NCI-H1930 (cell line): ENCODE data around the gene KCNK15.
"Not testable (repeated sequence)": the region's sequence is repeated elsewhere in the genome, so short reads cannot be mapped to it uniquely, and the experiment has no call there.

Source experiments
- DNase-seq, 2 experiments: peaks; one replicate each; lab custom pipeline; 2025; lab: John Stamatoyannopoulos, UW

KCNK15 gene

DNA sequence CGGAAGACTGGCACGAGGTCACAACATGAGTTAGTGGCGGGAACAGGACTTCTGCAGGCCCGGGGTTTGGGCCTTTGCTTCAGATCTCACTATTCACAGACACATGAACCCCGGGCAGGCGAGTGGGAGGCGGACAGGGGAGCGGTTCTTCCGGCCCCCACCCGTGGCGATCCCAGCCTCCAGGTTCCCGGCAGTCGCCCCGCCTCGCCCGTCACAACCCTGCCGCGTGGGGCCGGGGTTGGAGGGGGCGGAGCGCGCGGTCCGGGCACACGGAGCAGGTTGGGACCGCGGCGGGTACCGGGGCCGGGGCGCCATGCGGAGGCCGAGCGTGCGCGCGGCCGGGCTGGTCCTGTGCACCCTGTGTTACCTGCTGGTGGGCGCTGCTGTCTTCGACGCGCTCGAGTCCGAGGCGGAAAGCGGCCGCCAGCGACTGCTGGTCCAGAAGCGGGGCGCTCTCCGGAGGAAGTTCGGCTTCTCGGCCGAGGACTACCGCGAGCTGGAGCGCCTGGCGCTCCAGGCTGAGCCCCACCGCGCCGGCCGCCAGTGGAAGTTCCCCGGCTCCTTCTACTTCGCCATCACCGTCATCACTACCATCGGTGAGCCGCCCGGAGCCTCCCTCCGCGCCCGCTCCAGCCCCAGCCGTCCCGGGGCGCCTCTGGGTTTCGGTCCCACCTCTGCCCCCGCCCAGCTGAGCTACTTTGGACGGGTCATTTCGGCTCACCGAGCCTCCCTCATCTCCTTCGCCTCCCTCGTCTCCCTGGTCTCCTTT is at the start of gene KCNK15:
TSS of gene KCNK15 (plus strand) at position 268 of the 769 bp plus-strand sequence. CDS start at position 314, 46 bp downstream.
- peak in 1 of 2 experiments; percentile 39 for DNase-seq

DNA sequence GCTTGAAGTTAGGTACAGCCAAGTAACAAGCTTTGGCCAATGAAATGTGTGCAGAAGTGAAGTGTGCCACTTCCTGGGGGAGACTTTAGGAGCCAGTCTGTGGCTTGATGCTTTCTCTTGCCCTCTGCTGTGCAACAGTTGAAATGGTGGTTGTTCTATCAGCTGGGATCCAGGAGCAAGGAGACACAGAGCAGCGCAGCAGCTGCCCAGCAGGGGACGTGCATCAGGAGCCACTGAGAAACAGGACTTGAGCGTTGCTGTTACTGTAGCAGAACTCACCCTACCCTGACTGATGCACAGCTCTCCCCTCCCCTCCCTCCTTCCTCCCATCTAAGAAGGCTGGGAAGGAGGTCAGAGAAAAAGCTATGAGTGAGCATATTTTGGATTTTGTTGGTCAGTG is 49.4 kb upstream of the KCNK15 start:
- no peak for DNase-seq

DNA sequence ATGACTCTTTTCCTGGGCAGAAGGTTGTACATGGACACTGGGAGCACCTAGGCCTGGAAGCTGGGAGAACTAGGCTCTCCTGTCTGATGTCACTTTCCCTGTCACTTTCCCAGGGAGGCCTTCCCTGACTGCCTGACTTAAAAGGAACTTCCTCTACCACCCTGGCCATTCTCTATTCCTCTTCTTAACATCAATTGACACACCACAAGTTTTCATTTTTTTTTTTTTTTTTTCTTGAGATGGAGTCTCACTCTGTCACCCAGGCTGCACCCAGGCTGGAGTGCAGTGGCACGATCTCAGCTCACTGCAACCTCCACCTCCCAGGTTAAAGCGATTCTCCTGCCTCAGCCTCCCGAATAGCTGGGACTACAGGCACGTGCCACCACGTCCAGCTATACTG is 48.6 kb upstream of the KCNK15 start:
- DNase-seq, result not testable (repeated sequence)

DNA sequence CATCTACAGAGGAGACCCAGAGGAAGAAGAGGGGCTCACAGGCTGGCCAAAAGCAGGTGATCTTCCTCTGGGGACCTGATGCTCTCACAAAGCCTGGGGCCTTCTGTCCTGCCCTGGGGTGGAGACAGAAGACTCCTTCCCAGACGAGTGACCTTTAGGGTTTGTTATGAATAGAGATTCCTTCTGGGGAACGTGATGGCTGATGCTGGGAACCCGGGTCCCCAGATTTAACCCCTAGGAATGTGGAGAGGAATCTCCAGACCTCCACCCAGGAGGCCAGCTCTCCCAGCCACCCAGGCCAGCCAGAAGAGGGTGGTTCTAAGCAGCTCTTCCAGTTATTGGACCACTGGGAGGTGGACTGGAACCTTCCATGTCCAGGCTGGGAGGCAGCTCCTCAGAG is 47.3 kb upstream of the KCNK15 start:
- no peak for DNase-seq

DNA sequence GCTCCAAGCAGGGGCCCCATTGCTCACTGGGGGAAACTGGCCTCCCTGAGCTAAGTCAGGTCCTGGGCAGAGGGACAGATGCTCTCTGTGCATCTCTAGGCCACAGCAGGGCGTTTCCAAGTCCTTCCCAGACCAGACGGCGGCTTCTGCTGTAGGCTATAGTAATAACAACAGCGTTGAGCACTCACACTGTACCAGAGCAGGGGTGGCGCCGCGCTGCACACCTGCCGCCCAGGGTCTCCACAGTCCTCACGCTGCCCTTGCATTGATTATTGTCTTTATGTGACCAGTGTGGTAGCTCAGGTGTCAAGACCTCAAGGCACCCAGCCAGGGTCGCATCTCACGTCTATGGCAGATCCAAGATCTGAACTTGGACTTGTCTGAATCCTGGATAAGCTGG is 45.4 kb upstream of the KCNK15 start:
- no peak for DNase-seq

DNA sequence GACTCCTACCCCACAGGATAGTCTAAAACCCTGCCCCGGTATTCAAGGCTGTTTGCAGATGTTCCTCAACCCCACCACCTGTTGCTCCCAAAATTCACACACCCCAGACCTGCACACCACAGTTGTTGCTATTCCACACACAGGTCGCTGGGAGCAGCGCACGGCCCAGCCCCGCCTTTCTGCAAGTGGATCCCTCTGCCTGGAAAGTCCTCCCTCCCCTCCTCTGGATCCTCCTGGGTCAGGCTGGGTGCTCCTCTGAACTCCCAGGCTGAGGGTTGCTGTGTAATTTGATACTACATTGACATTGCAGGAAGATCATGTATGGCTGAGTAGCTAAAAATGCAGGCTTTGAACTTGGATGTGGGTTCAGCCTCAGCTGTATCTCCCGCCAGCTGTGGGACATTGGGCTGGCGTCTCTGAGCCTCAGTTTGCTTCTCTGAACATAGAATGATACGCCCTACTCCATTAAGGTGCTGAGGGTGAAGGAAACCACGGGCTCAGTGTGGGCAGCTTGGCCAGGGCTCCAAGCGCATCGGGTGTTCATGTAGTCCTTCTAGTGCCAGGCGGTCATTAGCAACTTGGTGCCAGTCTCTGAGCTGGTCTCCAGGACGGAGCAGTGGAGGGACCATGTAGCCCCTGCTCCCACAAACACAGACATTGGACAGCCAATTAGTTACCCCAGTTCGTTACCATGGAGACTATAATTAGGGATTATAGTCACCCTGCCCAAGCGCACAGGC is 44.4 kb upstream of the KCNK15 start:
- no peak for DNase-seq

DNA sequence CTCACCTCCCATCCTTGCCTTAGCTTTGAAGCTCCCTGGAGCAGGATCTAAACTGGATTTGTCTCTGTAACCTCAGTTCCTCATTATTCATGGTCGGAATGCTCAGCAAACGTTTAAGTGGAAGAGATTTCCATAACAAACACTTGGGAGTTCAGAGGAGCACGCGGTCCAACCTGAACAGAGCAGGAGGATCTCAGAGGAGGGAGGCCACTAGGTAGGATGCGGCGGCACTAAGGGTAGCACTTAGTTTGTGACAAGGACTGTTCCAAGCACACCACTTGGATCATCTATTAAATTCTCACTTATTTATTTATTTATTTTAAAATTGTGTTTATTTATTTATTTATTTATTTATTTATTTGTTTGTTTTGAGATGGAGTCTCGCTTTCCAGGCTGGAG is 43.8 kb upstream of the KCNK15 start:
- no peak for DNase-seq

DNA sequence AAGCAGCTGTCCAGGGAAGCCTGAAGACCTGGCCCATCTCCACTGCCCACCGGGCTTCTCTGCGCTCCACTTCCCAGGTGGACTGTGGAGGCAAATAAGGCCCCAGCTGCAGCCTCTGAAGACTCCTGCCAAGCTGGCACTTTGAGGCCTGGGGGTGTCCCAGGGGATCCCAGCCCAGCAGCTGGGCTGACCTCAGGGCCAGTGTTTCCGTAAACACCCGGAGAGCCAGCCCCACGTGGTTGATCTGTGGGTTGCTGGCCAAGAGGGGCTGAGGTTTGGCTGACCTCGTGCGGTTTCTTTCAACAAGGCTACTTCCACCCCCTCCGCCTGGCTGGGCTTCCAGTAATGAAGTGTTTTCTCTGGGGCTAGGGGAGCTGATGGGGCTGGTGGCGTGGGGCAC is 42.9 kb upstream of the KCNK15 start:
- no peak for DNase-seq

DNA sequence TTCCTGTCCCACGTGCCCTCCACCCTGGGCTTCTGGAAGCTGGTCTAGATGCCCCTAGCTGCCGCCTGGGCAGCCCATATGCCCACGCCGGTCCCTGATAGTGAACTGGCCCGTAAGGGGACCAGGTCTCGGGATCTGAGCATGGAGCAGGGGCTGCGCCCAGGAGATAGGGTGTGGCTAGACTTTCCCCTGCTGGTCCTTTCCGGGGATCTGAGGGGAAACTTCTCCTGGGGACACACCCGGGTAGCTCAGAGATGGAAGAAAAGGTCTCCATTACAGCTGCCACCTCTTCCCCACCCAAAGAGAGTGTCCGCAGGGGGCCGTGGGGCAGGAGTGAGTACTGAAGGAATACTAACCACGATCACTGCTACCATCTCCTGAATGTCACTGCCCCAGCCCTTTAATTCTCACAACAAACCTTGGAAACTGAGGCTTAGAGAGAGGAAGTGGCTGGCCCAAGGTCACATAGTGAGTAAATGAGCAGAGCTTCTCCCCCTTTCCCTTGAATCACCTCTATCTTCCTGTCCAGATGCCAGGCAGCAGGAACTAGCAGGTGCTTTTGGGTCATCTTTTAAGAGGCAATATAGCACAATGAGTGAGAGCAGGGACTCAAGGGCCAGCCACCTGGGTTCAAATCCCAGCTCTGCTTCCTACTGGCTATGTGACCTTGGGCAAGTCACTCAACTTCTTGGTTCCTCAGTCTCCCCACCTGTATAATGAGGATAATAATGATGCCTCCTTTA is 42.3 kb upstream of the KCNK15 start:
- no peak for DNase-seq

DNA sequence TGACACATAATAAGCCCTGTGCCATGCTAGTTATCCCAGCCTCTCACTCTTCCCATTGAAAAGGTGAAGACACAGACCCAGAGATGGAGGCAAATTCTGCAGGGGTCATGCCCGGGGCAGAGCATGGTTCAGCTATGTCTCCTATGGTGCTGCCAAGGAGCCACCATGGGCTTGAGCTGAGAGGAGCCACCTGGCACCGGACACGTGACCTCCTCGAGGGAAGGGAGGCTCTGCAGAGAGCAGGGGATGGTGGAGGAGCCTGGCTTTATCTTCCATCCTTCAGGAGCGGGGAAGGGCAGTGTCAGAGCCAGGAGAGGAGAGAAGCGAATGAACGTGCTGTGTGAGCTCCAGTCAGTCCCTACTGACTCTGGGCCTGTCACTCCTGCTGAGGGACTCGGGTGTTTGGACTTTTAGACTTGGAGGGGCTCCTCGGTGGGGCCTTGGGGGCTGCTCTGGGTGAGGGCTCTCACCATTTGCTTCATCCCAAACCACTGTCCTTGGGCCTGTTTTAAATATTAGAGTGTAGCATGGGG is 41.6 kb upstream of the KCNK15 start:
- DNase-seq, result no peak

DNA sequence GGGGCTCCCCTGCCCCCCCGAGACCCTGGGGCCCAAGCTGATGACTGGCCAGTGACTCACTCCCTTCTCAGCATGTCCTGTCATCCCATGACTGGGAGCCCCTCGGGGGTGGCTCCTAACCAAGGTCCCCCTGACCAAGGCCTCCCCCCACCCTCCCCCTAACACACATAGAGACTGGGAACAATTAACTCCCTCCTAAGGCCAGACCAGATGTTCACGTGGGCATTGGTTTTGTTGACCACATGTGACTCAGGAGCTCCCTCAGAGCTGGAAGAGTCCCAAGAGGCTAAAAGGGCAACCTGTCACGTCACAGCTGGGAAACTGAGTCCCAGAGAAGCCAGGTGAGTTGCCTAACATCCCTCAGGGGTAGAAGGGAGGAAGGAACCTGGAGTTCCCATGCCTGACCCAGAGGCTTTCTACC is 41.1 kb upstream of the KCNK15 start:
- no peak for DNase-seq

DNA sequence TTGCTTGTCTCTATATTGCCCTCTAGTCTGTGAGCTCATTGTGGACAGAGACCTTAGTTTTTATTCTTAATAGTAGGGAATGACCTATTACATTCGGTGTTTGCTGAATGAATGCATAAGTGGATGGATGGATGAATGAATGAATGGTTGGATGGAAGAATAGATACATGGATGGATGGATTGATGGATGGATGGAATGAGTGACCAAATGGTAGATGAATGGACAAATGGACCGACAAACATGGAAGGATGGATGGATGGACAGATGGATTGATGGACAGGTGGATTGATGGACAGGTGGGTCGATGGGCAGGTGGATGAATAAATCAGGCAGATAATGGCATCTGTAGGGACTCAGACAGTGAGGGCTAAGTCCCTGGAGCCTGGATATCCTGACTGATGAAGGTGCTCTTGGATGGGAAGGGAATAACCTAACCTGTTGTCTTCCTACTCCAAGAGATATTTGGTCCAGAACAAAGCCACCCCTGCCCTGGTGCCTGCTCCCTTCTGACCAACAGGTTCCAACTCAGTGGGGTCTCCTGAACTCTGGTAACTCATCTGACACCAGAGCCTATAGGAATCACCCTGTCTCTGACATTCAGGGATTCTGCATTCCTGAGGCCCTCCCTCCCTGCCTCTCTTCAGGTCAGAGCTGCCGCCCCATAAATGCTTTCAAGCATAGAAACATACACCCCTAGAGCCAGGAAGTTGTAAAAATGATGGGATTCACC is 40.1 kb upstream of the KCNK15 start:
- no peak for DNase-seq

DNA sequence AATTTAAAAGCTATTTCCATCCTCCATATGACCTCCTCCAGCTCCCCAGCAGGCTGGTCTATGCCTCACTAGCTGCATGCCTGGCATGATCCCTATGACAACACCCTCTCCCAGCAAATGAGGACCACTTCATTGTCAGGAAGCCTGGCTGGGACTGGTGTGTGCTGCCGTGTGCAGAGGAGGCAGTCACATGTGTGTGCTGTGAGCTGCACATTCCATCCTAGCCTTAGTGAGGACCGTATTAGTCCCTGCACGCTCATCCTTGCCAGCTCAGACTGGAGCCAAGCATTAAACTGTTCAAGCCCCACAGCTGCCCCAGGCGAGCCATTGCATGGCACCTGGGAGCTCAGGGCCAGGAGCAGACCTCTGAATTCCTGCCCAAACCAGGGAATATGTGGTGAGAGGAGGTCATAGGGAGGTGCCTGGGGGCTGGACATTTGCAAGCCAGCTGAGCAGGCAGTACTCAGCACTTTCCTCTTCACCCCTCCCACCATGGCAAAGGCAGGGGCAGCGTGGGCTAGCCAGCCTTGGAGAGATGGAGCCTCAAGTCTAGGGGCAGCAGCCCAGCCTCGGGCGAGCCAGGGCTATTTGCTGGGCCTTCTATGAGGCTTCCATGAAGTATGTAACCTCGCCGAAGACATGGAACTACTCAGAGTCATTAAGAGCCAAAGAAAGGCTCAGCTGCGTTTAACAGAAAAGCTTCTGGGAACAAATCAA is 39.2 kb upstream of the KCNK15 start:
- no peak for DNase-seq

DNA sequence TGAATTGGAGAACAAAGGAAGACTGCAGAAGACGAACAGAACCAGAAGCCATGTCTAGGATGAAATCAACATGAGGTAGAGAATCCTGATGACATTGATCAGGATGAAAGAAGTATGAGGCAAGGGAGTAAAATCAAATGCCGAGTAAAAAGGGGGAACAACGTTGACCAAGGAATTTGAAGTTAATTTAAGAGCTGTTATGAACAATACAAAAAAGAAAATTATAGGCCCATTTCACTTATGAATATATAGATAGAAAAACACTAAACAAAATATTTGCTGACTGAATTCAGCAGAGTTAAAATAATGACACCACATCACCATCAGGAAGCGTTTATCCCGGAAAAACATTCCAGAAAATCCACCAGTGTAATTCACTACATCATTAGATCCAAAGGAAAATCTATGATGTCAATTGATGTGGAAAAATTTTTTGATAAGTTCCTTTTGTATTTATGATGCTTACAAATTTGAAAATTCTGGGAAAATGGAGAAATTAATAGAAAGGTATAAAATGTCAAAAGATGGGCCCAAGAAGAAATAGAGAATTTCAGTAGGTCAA is 38.6 kb upstream of the KCNK15 start:
- DNase-seq, result no peak

DNA sequence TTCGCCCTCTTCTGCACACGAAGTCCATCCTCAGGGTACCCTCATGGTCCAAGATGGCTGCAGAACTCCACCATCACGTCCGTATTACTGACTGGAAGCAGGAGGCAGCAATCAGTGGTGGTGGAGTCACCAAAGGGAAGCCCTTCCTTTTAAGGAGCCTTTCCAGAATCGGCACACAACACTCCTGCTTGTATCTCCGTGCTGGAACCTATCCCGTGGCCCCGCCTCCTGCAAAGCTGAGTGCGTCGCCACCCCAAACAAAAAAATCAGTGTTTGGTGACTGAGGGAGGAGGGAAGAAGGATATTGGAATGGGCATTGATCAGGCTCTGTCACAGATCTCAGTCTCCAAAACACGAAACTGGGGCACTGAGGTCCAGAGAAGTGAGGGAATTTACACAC is 36.3 kb upstream of the KCNK15 start:
- no peak for DNase-seq

DNA sequence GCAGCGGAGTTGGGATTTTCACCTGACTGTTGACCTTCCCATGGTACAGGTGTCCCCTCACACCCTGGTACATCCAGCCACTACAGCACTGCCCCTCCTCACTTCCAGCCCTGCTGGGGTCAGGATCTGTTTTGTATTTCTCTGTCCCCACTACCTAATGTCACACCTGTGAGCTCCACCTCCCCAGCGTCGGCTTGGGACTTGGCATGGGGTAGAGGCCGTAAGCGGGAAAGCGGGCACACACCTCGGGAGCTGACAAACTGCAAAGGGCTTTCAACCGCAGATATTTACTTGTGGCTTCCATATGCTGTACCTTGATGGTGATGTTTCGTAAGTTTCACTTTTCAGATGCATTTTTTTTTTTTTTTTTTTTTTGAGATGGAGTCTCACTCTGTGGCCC is 35.9 kb upstream of the KCNK15 start:
- no peak for DNase-seq

DNA sequence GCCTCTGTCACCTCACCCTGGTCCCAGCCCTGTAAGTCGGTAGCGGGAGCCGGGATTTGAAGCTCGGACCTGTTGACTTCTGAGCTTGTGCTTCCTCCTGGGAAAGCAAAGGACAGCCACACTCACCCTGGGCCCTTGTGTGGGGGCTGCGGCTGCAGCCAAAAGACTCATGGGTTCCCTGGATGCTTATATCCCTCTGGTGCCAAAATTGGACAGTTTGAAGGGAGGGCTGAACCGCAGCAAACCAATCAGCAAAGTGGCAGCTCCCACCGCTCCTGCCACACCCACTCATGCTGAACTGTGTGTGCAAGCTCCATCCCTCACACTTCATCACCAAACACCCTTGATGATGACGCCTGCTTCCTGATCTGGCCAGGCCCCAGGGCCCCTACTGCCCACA is 34.4 kb upstream of the KCNK15 start:
- no peak for DNase-seq

DNA sequence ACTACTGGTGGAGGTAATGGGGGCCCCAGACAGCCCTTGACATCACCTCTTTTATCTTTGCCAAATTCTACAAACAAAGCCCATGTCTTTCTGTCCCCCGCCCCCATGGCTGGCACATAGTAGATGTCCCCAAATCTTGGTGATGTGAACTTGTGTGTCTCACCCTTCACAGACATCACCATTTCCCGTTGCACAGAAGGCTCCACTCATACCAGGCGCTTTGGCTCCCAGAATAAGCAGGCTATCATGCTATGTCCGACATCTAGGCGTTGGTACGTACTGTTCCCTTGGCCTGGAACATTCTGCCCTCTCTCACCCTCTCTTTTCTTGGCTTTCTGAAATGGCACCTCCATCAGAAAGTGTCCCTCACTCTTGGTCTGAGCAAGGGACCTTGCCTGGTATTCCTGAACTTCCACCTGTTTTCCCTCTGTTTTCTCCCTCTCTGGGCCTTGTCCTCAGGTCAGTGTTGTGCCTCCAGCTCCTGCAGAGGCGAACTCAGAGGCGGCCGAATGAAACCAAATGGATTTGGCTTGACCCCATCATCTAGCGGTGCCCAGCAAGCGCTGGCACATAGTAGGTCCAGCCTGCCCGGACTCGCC is 31.5 kb upstream of the KCNK15 start:
- no peak for DNase-seq

DNA sequence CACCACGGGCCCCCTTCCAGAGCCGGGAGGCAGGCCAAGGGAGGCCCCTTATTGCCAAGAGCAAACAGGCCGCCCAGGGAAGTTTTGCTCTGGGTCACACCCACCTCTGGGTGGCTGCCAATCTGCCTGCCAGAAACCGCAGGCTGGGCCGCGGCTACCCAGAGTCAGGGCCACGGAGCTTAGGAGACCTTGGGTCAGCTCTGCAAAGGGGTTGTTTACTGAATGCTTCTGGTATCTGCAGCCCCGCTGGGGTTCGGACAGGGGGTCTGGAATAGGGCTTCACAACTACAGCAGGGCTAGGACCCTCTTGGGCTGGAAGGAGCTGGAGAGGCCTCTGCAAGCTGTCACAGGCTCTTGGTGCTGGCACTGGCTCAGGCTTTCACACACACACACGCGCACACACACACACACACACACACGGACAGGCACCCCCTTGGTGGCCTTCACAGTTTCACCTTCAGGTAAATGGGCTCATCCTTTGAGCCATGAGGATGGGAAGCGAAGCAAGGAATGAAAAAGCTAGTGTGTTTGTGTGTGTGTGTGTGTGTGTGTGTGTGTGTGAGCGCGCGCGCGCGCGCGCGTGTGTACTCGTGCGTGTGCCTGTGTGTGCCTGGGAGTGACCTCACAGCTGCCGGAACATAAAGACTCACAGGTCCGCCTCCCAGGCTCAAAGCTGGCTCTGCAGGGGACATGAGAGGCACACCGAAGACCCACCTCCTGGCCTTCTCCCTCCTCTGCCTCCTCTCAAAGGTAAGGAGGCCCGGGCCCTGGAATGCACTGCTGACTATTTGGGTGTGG is 30.8 kb upstream of the KCNK15 start, which contains the start of gene CCN5:
TSS of gene CCN5 (plus strand) at position 669 of the 798 bp plus-strand sequence. CDS start at position 691, 22 bp downstream.
- no peak for DNase-seq
